ENCODE data around the gene SH3RF2. TPM values are rescaled to one million over a fixed set of nuclear protein-coding genes. Genes with fewer than 3 reads are reported as not detected.

Gene SH3RF2
- total RNA-seq, 4 donors from 2014 or later: 19.2 to 97.1 (median 39.1) TPM

DNA sequence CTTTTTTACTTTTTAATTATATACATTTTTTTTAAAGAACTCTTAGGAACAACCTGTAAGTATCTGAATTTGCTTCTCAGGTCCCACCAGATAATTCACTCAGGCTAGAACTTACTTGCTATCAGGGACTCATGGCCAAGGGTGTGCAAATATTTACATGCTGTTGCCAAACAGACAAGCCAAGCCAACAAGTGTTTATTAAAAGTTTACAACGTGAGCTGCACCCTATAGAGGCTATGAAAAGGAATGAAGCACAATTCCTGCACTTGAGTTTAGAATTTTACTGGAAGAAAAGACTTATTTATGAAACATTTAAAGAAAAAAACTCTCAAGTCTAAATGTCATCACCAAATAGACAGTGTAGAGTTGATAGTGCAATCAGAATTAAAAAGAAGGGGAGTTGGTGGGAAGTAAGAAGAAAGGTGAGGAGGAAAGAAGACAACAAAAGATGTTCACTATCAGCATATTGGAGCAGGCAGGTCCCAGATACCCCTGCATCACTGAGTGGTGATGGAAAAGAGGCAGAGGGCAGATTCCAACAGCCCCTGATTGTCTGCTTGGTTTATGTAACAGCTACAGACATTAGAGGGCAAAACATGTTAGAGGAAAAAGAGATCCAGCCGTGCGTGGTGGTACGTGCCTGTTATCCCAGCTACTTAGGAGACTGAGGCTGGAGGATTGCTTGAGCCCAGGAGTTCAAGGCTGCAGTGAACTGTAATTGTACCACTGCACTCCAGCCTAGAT is 32.8 kb downstream of the SH3RF2 start:
- Histone ChIP-seq H3K9me3 (no peaks in the 10 kb centered on the region), H3K4me1 (peaks cover under 1 to 2% of the 10 kb centered on the region in 2 donors), H3K27me3 (no peaks in the 10 kb centered on the region), H3K27ac (no peak overlapping the region), H3K36me3 (no peaks in the 10 kb centered on the region), H3K4me3 (no peak overlapping the region)
- intact Hi-C loops (cut with DNase I; ENCODE audit: low total_unique reads): no loop called here
- TF ChIP-seq POLR2A (IDR thresholded peaks at IDR 0.05): no peak
- TF ChIP-seq, protein P1, sequence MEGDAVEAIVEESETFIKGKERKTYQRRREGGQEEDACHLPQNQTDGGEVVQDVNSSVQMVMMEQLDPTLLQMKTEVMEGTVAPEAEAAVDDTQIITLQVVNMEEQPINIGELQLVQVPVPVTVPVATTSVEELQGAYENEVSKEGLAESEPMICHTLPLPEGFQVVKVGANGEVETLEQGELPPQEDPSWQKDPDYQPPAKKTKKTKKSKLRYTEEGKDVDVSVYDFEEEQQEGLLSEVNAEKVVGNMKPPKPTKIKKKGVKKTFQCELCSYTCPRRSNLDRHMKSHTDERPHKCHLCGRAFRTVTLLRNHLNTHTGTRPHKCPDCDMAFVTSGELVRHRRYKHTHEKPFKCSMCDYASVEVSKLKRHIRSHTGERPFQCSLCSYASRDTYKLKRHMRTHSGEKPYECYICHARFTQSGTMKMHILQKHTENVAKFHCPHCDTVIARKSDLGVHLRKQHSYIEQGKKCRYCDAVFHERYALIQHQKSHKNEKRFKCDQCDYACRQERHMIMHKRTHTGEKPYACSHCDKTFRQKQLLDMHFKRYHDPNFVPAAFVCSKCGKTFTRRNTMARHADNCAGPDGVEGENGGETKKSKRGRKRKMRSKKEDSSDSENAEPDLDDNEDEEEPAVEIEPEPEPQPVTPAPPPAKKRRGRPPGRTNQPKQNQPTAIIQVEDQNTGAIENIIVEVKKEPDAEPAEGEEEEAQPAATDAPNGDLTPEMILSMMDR (IDR thresholded peaks at IDR 0.05 in 4 of 5, conservative IDR thresholded peaks at IDR 0.05 in 1 of 5): no peak
- in situ Hi-C loops (cut with MboI; ENCODE audit: low sequenced_read_pairs in 4 of 4): no loop called here
- ATAC-seq: no peak
- no peak for DNase-seq

DNA sequence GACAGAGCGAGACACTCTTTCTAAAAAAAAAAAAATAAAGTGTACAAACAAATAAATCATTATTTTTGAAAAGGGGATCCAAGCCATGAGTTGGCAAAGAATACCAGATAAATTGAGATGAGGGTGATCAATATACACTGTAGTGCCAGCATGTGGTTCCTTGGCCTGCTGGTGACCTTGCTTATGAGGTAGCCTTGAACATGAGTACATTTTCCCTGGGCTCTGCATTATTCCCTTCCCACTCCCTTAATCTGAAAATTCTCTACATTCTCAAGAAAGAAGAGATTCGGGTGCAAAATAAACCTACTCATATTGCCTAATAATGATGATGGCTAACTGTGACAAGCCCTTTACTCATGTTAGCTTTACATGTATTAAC is 33.3 kb downstream of the SH3RF2 start:
- DNase-seq (no peak), ATAC-seq (no peak)
- H3K27me3 ChIP-seq: no peaks in the 10 kb centered on the region
- no peak overlapping the region for H3K4me3 ChIP-seq
- H3K27ac ChIP-seq: no peak overlapping the region
- H3K36me3 ChIP-seq: no peaks in the 10 kb centered on the region
- H3K9me3 ChIP-seq: no peaks in the 10 kb centered on the region
- no peak for TF ChIP-seq POLR2A (IDR thresholded peaks at IDR 0.05)
- TF ChIP-seq, protein P1 (IDR thresholded peaks at IDR 0.05 in 4 of 5, conservative IDR thresholded peaks at IDR 0.05 in 1 of 5): no peak
- intact Hi-C loops (cut with DNase I; ENCODE audit: low total_unique reads) (loop anchor here (10.0 kb wide), 1 partner anchor 135 kb away; the partner anchor contains the start of gene PRELID2), in situ Hi-C loops (cut with MboI; ENCODE audit: low sequenced_read_pairs in 4 of 4) (no loop called here)
- H3K4me1 ChIP-seq: peaks cover 6 to 8% of the 10 kb centered on the region in 2 donors

DNA sequence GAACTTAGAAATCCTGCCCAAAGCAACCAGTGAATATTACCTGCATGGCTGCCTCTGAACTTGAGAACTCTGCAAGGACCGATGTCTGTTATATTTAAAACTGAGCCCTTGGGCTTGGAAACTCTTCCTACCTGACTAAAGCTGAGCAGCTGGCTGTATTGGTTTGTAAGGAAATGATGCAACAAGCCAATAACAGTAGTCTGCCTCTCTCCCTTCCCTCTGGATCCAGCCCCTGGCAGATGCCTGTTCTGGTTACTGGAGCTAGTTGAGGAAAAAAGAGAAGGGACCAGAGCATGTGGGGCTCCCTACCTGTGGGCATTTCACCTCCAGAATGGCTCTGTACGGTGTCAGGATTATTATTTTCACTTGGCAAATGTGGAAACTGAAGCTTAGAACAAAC is 34.7 kb downstream of the SH3RF2 start:
- no peaks in the 10 kb centered on the region for H3K27me3 ChIP-seq
- in situ Hi-C loops (cut with MboI; ENCODE audit: low sequenced_read_pairs in 4 of 4) (no loop called here), intact Hi-C loops (cut with DNase I; ENCODE audit: low total_unique reads) (loop anchor here (10.0 kb wide), 1 partner anchor 136 kb away; the partner anchor contains the start of gene PRELID2)
- H3K9me3 ChIP-seq: no peaks in the 10 kb centered on the region
- no peak overlapping the region for H3K27ac ChIP-seq
- TF ChIP-seq POLR2A (IDR thresholded peaks at IDR 0.05): no peak
- TF ChIP-seq, protein P1 (IDR thresholded peaks at IDR 0.05 in 4 of 5, conservative IDR thresholded peaks at IDR 0.05 in 1 of 5): no peak
- no peaks in the 10 kb centered on the region for H3K36me3 ChIP-seq
- peaks cover 17 to 20% of the 10 kb centered on the region in 2 donors for H3K4me1 ChIP-seq
- ATAC-seq (no peak), DNase-seq (no peak)
- no peak overlapping the region for H3K4me3 ChIP-seq

DNA sequence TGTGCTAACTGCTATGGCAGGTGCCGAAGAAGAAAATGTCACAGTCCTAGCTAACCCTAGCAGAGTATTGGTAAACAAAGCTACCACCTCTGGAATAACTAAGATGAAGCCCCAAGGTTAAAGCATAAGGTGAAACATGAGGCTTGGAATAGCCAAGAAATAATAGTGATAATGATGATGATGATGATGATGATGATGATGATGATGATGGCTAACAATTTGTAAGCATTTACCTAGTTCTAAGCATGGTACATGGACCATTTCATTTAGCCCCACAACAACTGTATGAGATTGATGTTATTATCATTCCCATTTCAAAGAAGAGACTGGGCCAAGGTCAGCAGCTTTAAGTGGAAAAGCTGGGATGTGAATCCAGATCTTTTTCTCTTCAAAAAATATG is 35.3 kb downstream of the SH3RF2 start:
- no peaks in the 10 kb centered on the region for H3K27me3 ChIP-seq
- DNase-seq (no peak), ATAC-seq (no peak)
- TF ChIP-seq, protein P1 (IDR thresholded peaks at IDR 0.05 in 4 of 5, conservative IDR thresholded peaks at IDR 0.05 in 1 of 5): no peak
- TF ChIP-seq POLR2A (IDR thresholded peaks at IDR 0.05): no peak
- in situ Hi-C loops (cut with MboI; ENCODE audit: low sequenced_read_pairs in 4 of 4): no loop called here
- no peaks in the 10 kb centered on the region for H3K36me3 ChIP-seq
- no peak overlapping the region for H3K27ac ChIP-seq
- intact Hi-C loops (cut with DNase I; ENCODE audit: low total_unique reads): loop anchor here (10.0 kb wide), 1 partner anchor 137 kb away; the partner anchor contains the start of gene PRELID2
- H3K4me1 ChIP-seq: peaks cover 22 to 23% of the 10 kb centered on the region in 2 donors
- no peak overlapping the region for H3K4me3 ChIP-seq
- no peaks in the 10 kb centered on the region for H3K9me3 ChIP-seq
